ENCODE results near the gene KIAA0513. TPM values are rescaled to one million over a fixed set of nuclear protein-coding genes. Genes with fewer than 3 reads are reported as not detected.

The KIAA0513 gene
- total and polyA plus RNA-seq, 2 donors (not counting 1 experiment from before 2014, with no cell fraction given), result 11.7 to 22.3 TPM

DNA sequence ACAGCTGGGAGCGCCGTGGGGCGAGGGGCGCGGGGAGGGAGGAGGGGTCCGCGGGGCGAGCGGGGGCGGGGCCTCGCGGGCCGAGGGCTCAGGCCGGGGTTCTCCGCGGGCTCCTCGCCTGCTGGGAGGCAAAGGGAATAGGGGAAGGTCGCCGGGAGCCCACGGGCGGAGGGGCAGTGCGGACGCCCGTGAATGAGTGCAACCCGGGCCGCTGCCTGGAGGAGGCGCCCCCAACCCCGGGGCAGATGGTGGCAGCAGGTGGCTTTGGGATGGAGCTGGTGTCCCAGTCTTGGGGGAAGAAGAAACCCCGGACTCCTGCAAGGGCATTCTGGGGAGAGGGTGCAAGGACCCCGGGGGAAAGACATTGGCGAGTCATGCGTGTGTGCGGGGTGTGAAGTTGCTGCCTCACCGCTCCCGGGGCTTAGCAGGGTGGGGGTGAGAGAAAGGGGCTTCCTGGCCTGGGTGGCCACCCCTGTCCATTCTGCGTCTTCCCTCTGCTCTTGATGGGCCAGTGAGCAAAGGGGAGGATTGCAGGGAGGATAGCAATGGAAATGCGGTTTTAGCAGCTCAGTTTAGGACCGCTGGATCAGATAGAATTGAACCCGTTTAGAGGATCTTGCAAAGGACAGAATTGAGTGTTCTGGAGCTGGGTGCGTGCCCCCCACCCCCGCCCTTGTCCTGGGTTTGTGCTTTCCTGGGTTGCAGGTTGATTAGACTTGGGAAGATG is 526 bp downstream of the KIAA0513 start:
- Histone ChIP-seq H3K27me3 (ENCODE audit: control insufficient read depth, insufficient read depth, low read length) (no peaks in the 10 kb centered on the region), H3K36me3 (ENCODE audit: control insufficient read depth, insufficient read depth, low read length) (peaks cover 2% of the 10 kb centered on the region), H3K27ac (ENCODE audit: insufficient read depth, low read length) (peak overlapping the region; percentile 43), H3K79me2 (ENCODE audit: control insufficient read depth, insufficient read depth, low read length) (no peaks in the 10 kb centered on the region), H2AFZ (ENCODE audit: low read length) (peak overlapping the region; percentile 69), H4K20me1 (ENCODE audit: control insufficient read depth, extremely low read depth, insufficient read depth, low read length) (no peaks in the 10 kb centered on the region), H3K4me2 (ENCODE audit: extremely low read depth, insufficient read depth, low read length) (peak overlapping the region; percentile 99), H3K4me1 (ENCODE audit: control insufficient read depth, extremely low read depth, insufficient read depth, low read length) (peaks cover 13% of the 10 kb centered on the region), H3K9me3 (ENCODE audit: control insufficient read depth, insufficient read depth, low read depth, low read length) (no peaks in the 10 kb centered on the region), H3K4me3 (replicated peaks in 1 of 4; ENCODE audit: control extremely low read depth in 1 of 4, insufficient read depth in 1 of 4, low read depth in 3 of 4, low read length in 4 of 4) (peak overlapping the region; percentile 70 to 88 (median 82)), H3K9ac (ENCODE audit: insufficient read depth, low read length) (peak overlapping the region; percentile 67)
- no peak for DNase-seq (ENCODE audit: low read depth in 2 of 2)
- TF ChIP-seq EZH2 (IDR thresholded peaks at IDR 0.05; ENCODE audit: low read length, missing control alignments) (no peak), CTCF (conservative IDR thresholded peaks at IDR 0.05 in 1 of 2, IDR thresholded peaks at IDR 0.05 in 1 of 2; ENCODE audit: low read depth in 1 of 2, low read length in 2 of 2) (peak; percentile 12 to 14)

GRCh38 chr16:85028685-85029407 is 1.3 kb downstream of the KIAA0513 start:
- H3K9me3 ChIP-seq (ENCODE audit: control insufficient read depth, insufficient read depth, low read depth, low read length), result no peaks in the 10 kb centered on the region
- H3K27ac ChIP-seq (ENCODE audit: insufficient read depth, low read length), result peak overlapping the region; percentile 43
- DNase-seq (ENCODE audit: low read depth in 2 of 2), result peak; percentile 38 to 76
- H3K79me2 ChIP-seq (ENCODE audit: control insufficient read depth, insufficient read depth, low read length), result no peaks in the 10 kb centered on the region
- H3K4me2 ChIP-seq (ENCODE audit: extremely low read depth, insufficient read depth, low read length), result peak overlapping the region; percentile 99
- peaks cover 2% of the 10 kb centered on the region for H3K36me3 ChIP-seq (ENCODE audit: control insufficient read depth, insufficient read depth, low read length)
- H2AFZ ChIP-seq (ENCODE audit: low read length), result no peak overlapping the region
- peak overlapping the region; percentile 70 to 88 (median 82) for H3K4me3 ChIP-seq (replicated peaks in 1 of 4; ENCODE audit: control extremely low read depth in 1 of 4, insufficient read depth in 1 of 4, low read depth in 3 of 4, low read length in 4 of 4)
- H3K27me3 ChIP-seq (ENCODE audit: control insufficient read depth, insufficient read depth, low read length), result no peaks in the 10 kb centered on the region
- H4K20me1 ChIP-seq (ENCODE audit: control insufficient read depth, extremely low read depth, insufficient read depth, low read length), result no peaks in the 10 kb centered on the region
- TF ChIP-seq EZH2 (IDR thresholded peaks at IDR 0.05; ENCODE audit: low read length, missing control alignments) (no peak), CTCF (conservative IDR thresholded peaks at IDR 0.05 in 1 of 2, IDR thresholded peaks at IDR 0.05 in 1 of 2; ENCODE audit: low read depth in 1 of 2, low read length in 2 of 2) (no peak)
- H3K4me1 ChIP-seq (ENCODE audit: control insufficient read depth, extremely low read depth, insufficient read depth, low read length), result peaks cover 13% of the 10 kb centered on the region
- H3K9ac ChIP-seq (ENCODE audit: insufficient read depth, low read length), result no peak overlapping the region

GRCh38 chr16:85029408-85029784 is 1.8 kb downstream of the KIAA0513 start:
- no peak overlapping the region for H2AFZ ChIP-seq (ENCODE audit: low read length)
- peak overlapping the region; percentile 99 for H3K4me2 ChIP-seq (ENCODE audit: extremely low read depth, insufficient read depth, low read length)
- H3K27me3 ChIP-seq (ENCODE audit: control insufficient read depth, insufficient read depth, low read length), result no peaks in the 10 kb centered on the region
- peak overlapping the region in 3 of 4 experiments; percentile 70 to 84 (median 80) for H3K4me3 ChIP-seq (replicated peaks in 1 of 4; ENCODE audit: control extremely low read depth in 1 of 4, insufficient read depth in 1 of 4, low read depth in 3 of 4, low read length in 4 of 4)
- no peak overlapping the region for H3K9ac ChIP-seq (ENCODE audit: insufficient read depth, low read length)
- TF ChIP-seq EZH2 (IDR thresholded peaks at IDR 0.05; ENCODE audit: low read length, missing control alignments) (no peak), CTCF (conservative IDR thresholded peaks at IDR 0.05 in 1 of 2, IDR thresholded peaks at IDR 0.05 in 1 of 2; ENCODE audit: low read depth in 1 of 2, low read length in 2 of 2) (no peak)
- peak; percentile 26 to 56 for DNase-seq (ENCODE audit: low read depth in 2 of 2)
- no peaks in the 10 kb centered on the region for H3K79me2 ChIP-seq (ENCODE audit: control insufficient read depth, insufficient read depth, low read length)
- peaks cover 2% of the 10 kb centered on the region for H3K36me3 ChIP-seq (ENCODE audit: control insufficient read depth, insufficient read depth, low read length)
- no peaks in the 10 kb centered on the region for H4K20me1 ChIP-seq (ENCODE audit: control insufficient read depth, extremely low read depth, insufficient read depth, low read length)
- H3K9me3 ChIP-seq (ENCODE audit: control insufficient read depth, insufficient read depth, low read depth, low read length), result no peaks in the 10 kb centered on the region
- peak overlapping the region; percentile 43 for H3K27ac ChIP-seq (ENCODE audit: insufficient read depth, low read length)
- peaks cover 13% of the 10 kb centered on the region for H3K4me1 ChIP-seq (ENCODE audit: control insufficient read depth, extremely low read depth, insufficient read depth, low read length)

All from fibroblast of lung (primary cell).